Ramos (cell line): ENCODE results near the gene ZNF318.
"Not testable (repeated sequence)": the region's sequence is repeated elsewhere in the genome, so short reads cannot be mapped to it uniquely, and the experiment has no call there.

Experiments
- in situ Hi-C: fragments of 300-500 bp; cut with MboI; formaldehyde crosslinking; loops from one replicate; pipeline ENCODE4 v1.14.3; 2022; ENCODE audit warnings: low sequenced_read_pairs; ENCODE audit not compliant: unreplicated experiment

Gene ZNF318

DNA sequence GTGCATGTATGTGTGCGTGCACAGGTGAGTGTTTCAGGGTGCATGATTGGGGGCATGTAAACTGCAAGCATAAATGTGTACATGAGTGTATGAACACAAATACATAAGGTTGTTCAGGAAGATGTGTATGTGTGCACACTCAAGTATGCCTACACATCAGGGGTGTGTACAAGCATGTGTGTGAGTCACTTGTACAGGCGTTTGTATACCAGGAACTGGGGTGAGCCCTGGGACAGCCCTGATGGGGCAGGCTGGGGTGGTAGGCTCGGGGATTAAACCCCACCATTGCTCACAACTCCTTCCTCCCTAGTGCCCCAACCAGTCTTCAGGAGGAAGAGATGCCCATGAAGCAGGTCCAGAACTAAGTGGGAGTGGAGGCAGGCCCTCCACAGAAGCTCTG lies 65.1 kb downstream of the ZNF318 start:
- in situ Hi-C loops, result no loop called here

DNA sequence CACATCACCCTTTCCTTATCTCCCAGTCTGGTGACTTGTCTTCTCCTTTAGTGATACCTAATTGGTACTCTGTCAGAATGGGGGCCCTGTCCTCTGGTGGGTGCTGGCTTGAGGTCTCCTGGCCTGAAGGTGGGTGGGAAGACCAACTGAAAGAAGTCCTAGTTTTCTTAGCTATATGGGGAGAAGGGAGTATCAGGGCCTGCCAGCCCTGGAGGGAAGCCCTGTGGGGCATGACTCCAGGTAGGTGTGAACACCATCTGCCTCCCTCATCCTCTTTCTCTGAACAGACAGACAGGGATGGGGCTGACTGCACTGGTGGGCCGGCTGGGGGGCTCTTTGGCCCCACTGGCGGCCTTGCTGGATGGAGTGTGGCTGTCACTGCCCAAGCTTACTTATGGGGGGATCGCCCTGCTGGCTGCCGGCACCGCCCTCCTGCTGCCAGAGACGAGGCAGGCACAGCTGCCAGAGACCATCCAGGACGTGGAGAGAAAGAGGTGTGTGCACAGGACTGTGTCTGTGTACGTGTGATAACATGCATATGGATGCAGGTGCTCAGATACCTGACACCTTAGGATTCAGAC lies 65.6 kb downstream of the ZNF318 start:
- in situ Hi-C loops, result no loop called here

DNA sequence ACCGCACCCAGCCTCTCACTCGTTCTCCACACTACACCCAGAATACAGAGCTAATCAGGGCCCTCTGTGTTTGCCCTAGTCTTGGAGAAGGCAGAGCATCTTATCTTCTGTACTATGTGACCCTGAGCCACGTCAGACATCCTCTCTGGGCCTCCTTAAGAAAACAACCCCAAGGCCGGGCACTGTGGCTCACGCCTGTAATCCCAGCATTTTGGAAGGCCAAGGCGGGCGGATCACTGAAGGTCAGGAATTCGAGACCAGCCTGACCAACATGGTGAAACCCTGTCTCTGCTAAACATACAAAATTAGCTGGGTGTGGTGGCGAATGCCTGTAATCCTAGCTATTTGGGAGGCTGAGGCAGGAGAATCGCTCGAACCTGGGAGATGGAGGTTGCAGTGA lies 66.4 kb downstream of the ZNF318 start:
- in situ Hi-C loops, result not testable (repeated sequence)

DNA sequence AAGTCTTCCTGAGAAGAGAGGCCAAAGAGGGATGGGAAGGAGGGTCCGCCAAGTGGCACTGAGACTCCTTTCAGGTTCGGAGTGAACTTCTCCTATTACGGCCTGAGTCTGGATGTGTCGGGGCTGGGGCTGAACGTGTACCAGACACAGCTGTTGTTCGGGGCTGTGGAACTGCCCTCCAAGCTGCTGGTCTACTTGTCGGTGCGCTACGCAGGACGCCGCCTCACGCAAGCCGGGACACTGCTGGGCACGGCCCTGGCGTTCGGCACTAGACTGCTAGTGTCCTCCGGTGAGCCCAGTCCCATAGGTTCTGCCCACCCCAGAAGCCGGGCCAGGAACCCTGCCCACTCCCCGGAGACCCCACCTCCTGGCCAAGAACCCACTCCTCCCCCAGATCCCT lies 67.3 kb downstream of the ZNF318 start:
- in situ Hi-C loops, result no loop called here

DNA sequence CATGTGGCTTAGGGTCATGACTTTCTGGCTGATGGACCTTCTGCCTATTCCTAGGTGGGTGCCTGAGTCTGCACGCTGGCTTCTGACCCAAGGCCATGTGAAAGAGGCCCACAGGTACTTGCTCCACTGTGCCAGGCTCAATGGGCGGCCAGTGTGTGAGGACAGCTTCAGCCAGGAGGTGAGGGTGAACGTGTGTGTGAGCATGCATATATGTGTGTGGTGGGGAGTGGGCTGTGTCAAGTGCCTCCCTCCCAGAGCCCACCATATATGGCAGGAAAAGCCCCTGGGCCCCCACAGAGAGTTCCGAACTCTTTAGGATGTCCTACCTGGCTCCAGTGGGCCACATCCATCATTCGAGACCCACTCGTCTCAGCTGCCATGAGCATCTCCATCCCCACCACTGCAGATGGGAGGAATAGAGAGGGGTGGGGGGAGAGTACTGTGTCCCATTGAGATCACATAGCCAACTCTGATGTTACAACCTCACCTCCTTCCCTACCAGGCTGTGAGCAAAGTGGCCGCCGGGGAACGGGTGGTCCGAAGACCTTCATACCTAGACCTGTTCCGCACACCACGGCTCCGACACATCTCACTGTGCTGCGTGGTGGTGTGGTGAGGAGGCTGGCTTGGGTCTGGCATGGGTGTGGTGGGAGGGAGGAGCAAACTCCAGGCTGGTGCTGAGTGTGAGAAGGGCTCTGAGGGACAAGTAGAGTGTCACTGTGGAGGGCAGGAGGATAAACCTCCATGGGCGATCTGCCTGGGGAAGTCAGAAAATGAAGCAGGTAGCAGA lies 68.2 kb downstream of the ZNF318 start:
- in situ Hi-C loops, result no loop called here

DNA sequence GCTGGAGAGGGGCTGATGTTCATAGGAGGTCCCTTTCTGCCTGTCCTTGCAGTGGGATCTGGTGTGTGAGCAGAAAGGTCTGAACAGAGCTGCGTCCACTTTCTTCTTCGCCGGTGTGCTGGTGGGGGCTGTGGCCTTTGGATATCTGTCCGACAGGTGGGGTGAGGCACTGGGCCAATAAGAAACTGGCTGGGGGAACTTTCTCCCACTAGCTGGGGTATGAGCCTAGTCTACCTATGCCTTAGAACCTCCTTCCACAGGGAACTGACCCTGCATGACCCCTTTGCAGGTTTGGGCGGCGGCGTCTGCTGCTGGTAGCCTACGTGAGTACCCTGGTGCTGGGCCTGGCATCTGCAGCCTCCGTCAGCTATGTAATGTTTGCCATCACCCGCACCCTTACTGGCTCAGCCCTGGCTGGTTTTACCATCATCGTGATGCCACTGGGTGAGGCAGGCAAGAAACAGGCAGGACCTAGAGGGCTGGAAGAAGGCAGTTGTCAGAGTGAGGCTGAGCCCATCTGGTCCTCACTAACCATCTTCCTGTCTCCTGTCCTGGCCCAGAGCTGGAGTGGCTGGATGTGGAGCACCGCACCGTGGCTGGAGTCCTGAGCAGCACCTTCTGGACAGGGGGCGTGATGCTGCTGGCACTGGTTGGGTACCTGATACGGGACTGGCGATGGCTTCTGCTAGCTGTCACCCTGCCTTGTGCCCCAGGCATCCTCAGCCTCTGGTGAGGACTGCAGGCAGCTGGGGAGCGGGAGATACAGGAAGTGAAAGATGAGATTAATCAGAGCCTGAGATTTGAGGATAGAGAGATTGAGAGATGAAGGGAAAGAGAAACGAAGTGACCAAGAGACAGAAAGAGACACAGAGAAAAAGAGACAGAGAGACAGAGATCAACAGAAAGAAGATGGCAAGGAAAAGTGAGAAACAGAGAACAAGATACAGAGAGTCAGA lies 69.8 kb downstream of the ZNF318 start:
- in situ Hi-C loops, result no loop called here

DNA sequence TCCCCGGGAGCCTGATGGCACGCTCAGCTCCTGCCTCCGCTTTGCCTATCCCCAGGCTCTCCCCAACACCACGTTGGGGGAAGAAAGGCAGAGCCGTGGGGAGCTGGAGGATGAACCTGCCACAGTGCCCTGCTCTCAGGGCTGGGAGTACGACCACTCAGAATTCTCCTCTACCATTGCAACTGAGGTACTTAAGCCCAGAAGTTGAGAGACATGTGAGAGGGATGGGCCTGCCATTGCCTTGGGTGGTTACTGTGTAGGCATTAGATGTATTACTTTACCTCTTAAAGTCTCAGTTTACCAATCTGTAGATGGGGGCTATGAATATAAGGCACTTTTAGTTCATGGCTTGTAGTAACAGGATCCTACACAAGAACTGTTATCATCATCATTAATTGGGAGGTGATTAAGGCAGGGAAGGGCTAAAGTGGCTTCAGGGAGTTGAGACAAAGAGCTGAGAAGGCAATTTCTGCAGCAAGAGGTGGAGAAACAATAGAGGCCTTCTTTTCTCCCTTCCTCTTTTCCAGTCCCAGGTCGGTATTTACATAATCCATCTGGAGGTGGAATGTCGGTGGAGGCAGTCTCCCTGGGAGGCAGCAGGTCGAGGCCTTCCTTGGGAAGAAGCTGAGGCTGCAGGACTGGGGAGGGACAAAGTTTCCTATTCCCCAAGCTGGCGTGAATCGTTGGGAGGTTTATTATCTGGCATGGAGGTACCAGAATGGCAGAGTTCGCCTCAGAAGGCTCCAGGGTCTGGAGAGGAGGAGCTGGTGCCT lies 70.7 kb downstream of the ZNF318 start:
- in situ Hi-C loops, result no loop called here

DNA sequence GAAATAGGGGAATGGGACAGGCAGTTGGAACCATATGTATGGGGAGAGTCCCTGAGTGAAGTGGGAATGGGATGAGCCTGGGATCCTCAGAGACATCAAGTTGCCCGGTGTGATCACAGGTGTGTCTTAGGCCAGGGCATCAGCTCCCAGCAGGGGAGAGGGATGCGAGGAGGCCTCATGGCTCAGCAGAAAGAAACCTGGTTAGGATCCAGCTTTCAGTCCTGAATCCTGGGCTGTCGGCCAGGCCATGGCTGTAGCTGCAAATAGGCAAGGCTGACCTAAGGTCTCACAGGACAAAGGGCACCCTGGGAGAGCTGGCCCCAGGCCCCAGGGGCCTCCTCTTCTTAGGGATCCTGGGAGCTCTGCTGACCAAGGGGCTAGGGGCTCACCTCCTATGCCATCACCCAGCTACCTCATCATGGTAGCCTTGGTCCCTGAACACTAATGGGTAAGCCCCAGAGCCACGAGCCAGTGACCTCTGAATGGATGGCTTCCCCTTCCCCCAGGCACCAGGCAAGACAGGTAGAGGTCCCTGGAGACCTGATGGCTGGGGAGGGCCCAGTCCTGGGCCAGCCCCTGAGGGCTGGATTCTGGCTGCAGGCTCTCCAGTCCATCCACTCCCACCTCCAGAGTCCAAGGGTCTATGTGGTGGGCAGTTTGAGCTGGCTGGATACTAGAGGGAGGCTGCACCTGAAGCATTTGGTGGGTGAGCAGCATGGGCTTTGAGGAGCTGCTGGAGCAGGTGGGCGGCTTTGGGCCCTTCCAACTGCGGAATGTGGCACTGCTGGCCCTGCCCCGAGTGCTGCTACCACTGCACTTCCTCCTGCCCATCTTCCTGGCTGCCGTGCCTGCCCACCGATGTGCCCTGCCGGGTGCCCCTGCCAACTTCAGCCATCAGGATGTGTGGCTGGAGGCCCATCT lies 71.5 kb downstream of the ZNF318 start, which contains the start of gene SLC22A7:
Gene SLC22A7, plus strand, starts transcription at position 617 of the 921 bp plus-strand sequence. Its CDS starts 99 bp downstream, at position 716.
- in situ Hi-C loops, result no loop called here

DNA sequence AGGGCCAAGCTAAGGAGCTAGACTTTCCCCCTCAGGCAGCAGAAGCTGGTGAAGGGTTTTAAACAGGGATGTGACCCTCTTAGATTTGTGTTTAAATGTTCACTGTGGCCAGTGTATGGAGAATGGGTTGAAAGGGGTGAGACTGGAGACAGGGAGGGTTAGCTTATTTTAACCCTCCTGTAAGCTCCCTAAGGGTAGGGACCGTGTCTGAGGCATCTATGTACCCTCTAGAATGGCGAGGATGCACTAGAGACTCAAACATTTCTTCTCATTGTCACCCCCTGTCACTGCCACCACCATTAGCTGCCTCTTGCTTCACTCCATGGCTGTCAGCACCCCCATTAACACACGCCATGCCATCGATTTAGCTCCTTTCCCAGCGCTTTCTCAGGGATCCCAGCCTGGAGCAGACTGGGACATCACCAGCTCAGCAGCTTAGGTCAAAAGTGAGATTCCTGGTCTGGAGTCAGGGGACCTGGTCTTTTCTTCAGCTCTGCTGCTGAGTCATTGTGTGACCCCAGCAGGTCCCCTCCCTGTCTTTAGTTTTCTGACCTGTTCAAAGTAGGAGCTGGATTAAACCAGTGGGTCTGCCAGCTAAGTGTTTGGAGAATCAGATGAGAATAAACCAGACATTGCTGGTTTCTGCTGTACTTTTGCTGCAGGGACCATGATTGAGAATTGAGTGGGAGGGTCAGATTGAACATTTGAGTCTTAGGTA lies 72.5 kb downstream of the ZNF318 start:
- in situ Hi-C loops, result no loop called here

DNA sequence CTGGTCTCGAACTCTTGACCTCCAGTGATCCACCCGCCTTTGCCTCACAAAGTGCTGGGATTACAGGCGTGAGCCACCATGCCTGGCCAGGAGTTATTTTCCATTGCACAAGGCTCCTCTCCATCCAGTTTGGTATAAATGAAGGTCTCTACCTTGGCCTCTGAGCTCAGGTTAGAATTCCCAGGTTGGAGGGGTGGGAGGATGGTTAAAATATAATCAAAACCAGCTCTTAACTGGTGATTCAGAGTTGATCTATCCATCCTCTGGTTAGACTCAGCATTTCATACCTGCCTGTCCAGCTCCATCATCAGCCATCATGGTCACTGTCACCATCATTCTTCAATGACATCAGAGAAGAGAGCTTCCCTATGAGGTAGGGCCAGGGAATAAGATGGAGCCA lies 74.0 kb downstream of the ZNF318 start:
- in situ Hi-C loops, result no loop called here

DNA sequence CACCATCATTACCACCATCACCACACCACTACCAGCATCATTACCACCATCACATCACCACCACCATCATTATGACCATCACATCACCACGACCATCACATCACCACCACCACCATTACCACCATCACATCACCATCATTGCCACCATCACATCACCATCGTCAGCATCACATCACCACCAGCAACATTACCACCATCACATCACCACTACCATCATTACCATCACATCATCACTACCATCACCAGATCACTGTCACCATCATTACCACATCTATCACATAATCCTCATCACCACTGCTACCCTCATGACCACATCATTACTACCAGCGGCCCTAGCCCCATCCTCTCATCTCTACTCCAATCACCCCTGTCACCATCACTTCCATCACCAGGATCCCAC lies 74.9 kb downstream of the ZNF318 start:
- in situ Hi-C loops, result no loop called here

DNA sequence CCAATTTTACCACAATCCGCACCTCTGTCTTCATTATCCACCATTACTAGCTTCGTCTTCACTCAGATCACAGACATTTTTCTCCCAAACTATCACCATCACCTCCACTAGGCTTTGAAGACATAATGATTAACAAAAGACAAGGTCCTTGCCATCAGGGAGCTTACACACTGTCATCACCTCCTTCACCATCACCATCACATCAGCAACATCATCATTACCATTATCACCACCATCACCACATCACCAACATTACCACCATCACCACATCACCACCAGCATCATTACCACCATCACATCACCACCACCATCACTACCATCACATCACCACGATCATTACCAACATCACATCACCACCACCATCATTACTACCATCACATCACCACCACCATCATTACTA lies 75.7 kb downstream of the ZNF318 start:
- in situ Hi-C loops, result no loop called here

DNA sequence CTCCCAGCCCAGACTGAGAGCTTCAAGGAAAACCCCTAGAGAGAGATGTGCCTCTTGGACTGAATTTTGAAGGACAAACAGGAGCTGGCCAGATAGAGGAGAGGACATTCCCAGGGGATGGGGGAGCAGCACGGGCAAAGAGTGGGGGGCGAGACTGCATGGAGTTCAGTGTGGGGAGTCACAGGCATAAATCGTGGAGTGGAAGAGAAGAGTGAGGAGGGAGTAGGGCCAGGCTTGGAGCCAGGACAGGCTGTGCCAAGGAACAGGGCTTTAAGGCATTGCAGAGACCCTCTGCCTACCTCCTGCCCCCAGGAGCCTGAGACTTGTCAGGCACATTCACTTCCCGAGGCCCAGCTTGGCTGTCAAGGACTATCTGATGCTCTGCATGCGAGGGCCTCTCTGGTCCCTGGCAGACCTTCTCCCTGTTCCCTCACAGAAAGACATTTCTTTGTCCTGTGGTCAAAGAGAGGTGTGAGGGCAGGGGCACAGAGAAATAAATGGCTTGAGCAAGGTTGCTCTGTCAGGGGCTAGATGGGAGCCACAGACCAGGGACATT lies 76.6 kb downstream of the ZNF318 start:
- in situ Hi-C loops, result no loop called here

DNA sequence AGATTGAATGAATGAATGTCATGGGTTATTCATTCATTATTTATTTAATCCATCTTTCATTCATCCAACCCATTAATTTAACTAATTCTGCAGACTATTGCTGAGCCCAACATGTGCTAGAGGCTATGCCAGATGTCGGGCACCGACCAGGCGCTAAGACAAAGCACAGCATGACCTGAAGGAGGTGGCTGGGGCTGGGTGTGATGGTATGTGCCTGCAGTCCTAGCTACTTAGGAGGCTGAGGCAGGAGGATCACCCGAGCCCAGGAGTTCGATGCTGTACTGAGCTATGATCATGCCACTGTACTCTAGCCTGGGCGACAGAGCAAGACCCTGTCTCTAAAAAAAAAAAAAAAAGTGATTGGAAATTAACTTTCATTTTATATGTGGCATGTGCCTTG lies 77.1 kb downstream of the ZNF318 start:
- in situ Hi-C loops, result no loop called here

DNA sequence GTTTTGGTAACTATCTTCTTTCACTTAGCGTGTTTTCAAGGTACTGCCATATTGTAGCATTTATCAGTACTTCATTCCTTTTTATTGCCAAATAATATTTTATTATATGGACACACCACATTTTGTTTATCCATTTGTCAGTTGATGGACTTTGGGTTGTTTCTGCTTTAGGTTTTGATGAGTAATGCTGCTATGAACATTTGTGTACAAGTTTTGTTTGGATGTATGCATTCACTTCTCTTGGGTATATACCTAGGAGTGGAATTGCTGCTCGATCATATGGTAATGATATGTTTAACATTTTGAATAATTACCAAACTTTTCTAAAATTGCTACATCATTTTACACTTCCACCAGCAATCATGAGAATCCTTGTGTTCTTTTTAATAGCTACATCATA lies 77.7 kb downstream of the ZNF318 start:
- in situ Hi-C loops, result no loop called here

DNA sequence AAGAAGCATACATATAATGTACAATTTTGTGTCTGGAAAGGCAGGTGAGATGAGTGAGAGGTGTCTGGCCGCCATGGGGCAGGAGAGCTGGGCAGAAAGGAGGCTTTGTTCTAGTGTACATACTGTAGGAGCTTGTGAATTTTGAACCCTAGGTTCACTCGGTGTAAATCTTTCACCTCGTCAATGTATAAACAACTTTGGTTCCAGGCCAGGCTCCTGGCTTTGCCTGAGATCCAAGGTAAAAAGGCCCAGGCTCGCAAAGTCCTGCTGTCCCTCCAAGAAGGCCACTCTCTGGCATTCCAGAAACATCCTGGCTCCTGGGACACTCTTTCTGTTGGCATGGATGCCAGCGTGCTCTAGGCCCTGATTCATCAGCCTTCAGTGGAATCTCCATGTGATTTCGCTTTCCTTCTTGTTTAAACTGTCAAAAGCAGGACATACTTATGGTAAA lies 78.5 kb downstream of the ZNF318 start:
- in situ Hi-C loops, result no loop called here

DNA sequence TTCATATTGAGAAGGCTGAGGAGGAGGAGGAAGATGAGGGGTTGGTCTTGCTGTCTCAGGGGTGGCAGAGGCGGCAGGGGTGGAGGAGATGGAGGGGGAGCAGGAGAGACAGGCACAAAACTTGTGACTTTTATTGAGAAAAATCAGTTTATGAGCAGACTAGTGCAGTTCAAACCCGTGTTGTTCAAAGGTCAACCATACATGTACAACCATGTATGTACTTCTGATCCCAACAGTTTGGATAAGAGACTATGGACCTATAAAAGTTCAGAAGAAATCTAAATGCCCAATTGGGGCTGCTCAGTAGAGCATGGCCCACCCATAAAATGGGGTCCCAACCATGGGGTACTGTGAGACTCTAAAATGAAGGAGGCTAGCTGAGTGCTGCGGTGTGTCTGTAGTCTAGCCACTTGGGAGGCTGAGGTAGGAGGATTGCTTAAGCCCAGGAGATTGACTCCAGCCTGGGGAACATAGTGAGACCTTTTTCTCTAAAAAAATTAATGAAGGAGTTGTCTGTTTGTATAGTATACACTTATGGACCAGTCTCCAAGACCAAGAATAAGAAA lies 79.0 kb downstream of the ZNF318 start:
- in situ Hi-C loops, result no loop called here
